CD4-positive, alpha-beta T cell treated with Interleukin-1 beta for 1 hour (primary cell): Measurements from ENCODE around the gene SASH1.

ENCODE experiments used
- DNase-seq, 2 donors: peaks; one replicate each; pipeline ENCODE4 v3.0.0-alpha.2; 2020 to 2022

SASH1 gene

GRCh38 chr6:148342350-148343046 is at the start of gene SASH1:
Gene SASH1 (plus strand): TSS chr6:148342838. CDS start chr6:148343068, 230 bp downstream.
- peak; percentile 3 to 6 for DNase-seq

- no peak for DNase-seq
Measured at GRCh38 chr6:148293181-148293995, 49.2 kb upstream of the SASH1 start.

GRCh38 chr6:148294059-148294458 is 48.6 kb upstream of the SASH1 start:
- no peak for DNase-seq

- DNase-seq = no peak
Measured at GRCh38 chr6:148295261-148295887, 47.3 kb upstream of the SASH1 start.

- DNase-seq = no peak
Measured at GRCh38 chr6:148296771-148297170, 45.9 kb upstream of the SASH1 start.

GRCh38 chr6:148298683-148299082 is 44.0 kb upstream of the SASH1 start:
- DNase-seq = no peak

GRCh38 chr6:148303616-148304015 is 39.0 kb upstream of the SASH1 start:
- DNase-seq = no peak

- no peak for DNase-seq
Measured at GRCh38 chr6:148304976-148305375, 37.7 kb upstream of the SASH1 start.

GRCh38 chr6:148306286-148306685 is 36.4 kb upstream of the SASH1 start:
- no peak for DNase-seq

- DNase-seq = no peak
Measured at GRCh38 chr6:148307405-148307804, 35.2 kb upstream of the SASH1 start.

- DNase-seq = no peak
Measured at GRCh38 chr6:148309301-148309700, 33.3 kb upstream of the SASH1 start.

- DNase-seq = no peak
Measured at GRCh38 chr6:148311966-148312669, 30.5 kb upstream of the SASH1 start.

- no peak for DNase-seq
Measured at GRCh38 chr6:148313488-148313887, 29.1 kb upstream of the SASH1 start.

GRCh38 chr6:148316308-148316707 is 26.3 kb upstream of the SASH1 start:
- DNase-seq = no peak

- DNase-seq = no peak
Measured at GRCh38 chr6:148317051-148317450, 25.6 kb upstream of the SASH1 start.

GRCh38 chr6:148317739-148318138 is 24.9 kb upstream of the SASH1 start:
- DNase-seq = no peak

- DNase-seq = no peak
Measured at GRCh38 chr6:148322704-148323103, 19.9 kb upstream of the SASH1 start.

GRCh38 chr6:148323344-148323743 is 19.3 kb upstream of the SASH1 start:
- no peak for DNase-seq

- no peak for DNase-seq
Measured at GRCh38 chr6:148324297-148324985, 18.2 kb upstream of the SASH1 start.

GRCh38 chr6:148325316-148326068 is 17.1 kb upstream of the SASH1 start:
- no peak for DNase-seq

GRCh38 chr6:148328876-148329555 is 13.6 kb upstream of the SASH1 start:
- no peak for DNase-seq
